GM21381 (cell line): Measurements from ENCODE around the gene SASH3.

ENCODE experiments used
- ATAC-seq: cut with Tn5 transposase; IDR thresholded peaks from one replicate; pipeline ENCODE4 v1.9.1; 2021; ENCODE audit warnings: mild to moderate bottlenecking, moderate library complexity; ENCODE audit not compliant: unreplicated experiment

Gene SASH3

GRCh38 chrX:129804806-129805205 is 25.1 kb downstream of the SASH3 start:
- ATAC-seq, result no peak

GRCh38 chrX:129808158-129808828 is 28.5 kb downstream of the SASH3 start:
- no peak for ATAC-seq

GRCh38 chrX:129808829-129809796 is 29.4 kb downstream of the SASH3 start:
- ATAC-seq, result no peak

- no peak for ATAC-seq
These were observed 34.1 kb downstream of the SASH3 start for GRCh38 chrX:129813662-129814368.

- no peak for ATAC-seq
These were observed 38.4 kb downstream of the SASH3 start for GRCh38 chrX:129818123-129818522.

GRCh38 chrX:129823115-129823514 is 43.4 kb downstream of the SASH3 start:
- ATAC-seq, result no peak

GRCh38 chrX:129823522-129823921 is 43.8 kb downstream of the SASH3 start:
- ATAC-seq, result no peak

- no peak for ATAC-seq
These were observed 44.9 kb downstream of the SASH3 start for GRCh38 chrX:129824620-129825019.

- ATAC-seq, result no peak
These were observed 46.2 kb downstream of the SASH3 start for GRCh38 chrX:129825746-129826505.

- ATAC-seq, result no peak
These were observed 50.7 kb downstream of the SASH3 start for GRCh38 chrX:129830494-129830893.

GRCh38 chrX:129831091-129831885 is 51.5 kb downstream of the SASH3 start:
- no peak for ATAC-seq

GRCh38 chrX:129833153-129833990 is 53.6 kb downstream of the SASH3 start:
- ATAC-seq, result no peak

- no peak for ATAC-seq
These were observed 57.1 kb downstream of the SASH3 start for GRCh38 chrX:129836827-129837226.

GRCh38 chrX:129840344-129840743 is 60.6 kb downstream of the SASH3 start:
- ATAC-seq, result no peak

GRCh38 chrX:129842510-129843208 is 62.9 kb downstream of the SASH3 start:
- no peak for ATAC-seq

- no peak for ATAC-seq
These were observed 63.4 kb downstream of the SASH3 start for GRCh38 chrX:129843209-129843458.

- ATAC-seq, result peak; percentile 100
These were observed 63.9 kb downstream of the SASH3 start, which contains the start of gene ZDHHC9 for GRCh38 chrX:129843459-129844306. ZDHHC9 (minus strand) TSS chrX:129843886; CDS start chrX:129841945, 1,941 bp downstream.
